ENCODE data around the gene CA12. TPM values are rescaled to one million over a fixed set of nuclear protein-coding genes. Genes with fewer than 3 reads are reported as not detected.
A peak's percentile ranks its signal among the peaks of the same experiment; 100 is the strongest.

Gene CA12
- total RNA-seq, 1 experiment from 2014 or later, result 19.8 TPM

DNA sequence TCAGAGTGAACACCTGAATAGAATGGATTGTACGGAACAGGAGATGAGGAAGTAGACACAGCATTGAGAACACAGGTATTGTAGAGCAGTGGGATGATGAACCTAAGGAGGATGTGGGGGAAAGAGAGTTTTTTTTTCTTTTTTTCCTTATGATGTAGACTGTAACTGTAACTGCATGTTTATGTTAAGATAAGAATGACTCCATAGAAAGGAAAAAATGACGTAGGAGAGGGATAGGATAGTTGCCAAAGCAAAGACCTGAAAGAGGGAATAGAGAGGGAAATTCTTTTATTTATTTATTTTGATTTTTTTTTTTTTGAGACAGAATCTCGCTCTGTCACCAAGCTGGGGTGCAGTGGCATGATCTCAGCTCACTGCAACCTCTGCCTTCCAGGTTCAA, 71.0 kb downstream of the CA12 start:
- DNase-seq, result no peak
- no peaks in the 10 kb centered on the region for H4K20me1 ChIP-seq (ENCODE audit: low read length)
- no peak overlapping the region for H3K9ac ChIP-seq (ENCODE audit: low read length)
- no peaks in the 10 kb centered on the region for H3K27me3 ChIP-seq (ENCODE audit: low read length)
- no peaks in the 10 kb centered on the region for H3K79me2 ChIP-seq (ENCODE audit: low read length)
- intact Hi-C loops (cut with micrococcal nuclease), result no loop called here
- no peak overlapping the region for H2AFZ ChIP-seq (ENCODE audit: low read length)
- no peak overlapping the region for H3K4me2 ChIP-seq (ENCODE audit: low read length)
- H3K4me1 ChIP-seq (ENCODE audit: insufficient read depth, low read length), result no peaks in the 10 kb centered on the region
- H3K9me2 ChIP-seq (replicated peaks; ENCODE audit: low read length), result no peaks in the 10 kb centered on the region
- no peak for ATAC-seq
- no peaks in the 10 kb centered on the region for H3F3A ChIP-seq (ENCODE audit: low read length, unreplicated experiment)
- no peaks in the 10 kb centered on the region for H3K9me3 ChIP-seq (ENCODE audit: low read length)
- no peaks in the 10 kb centered on the region for H3K36me3 ChIP-seq (ENCODE audit: low read depth, low read length)
- ChIA-PET POLR2A (ENCODE audit: unreplicated experiment) (no interaction called here), CTCF (no interaction called here)
- no peak for TF ChIP-seq EZH2phosphoT487 (IDR thresholded peaks at IDR 0.05; ENCODE audit: borderline replicate concordance, low read length)
- TF ChIP-seq CTCF (conservative IDR thresholded peaks at IDR 0.05; ENCODE audit: low read depth, low read length), result no peak
- no peak for TF ChIP-seq EZH2 (IDR thresholded peaks at IDR 0.05; ENCODE audit: low read length, unreplicated experiment)
- H3K4me3 ChIP-seq (ENCODE audit: low read length), result no peak overlapping the region
- BruUV-seq (replicated peaks), result no TSS peak
- H3K27ac ChIP-seq (ENCODE audit: low read length), result no peak overlapping the region

- H3K79me2 ChIP-seq (ENCODE audit: low read length), result no peaks in the 10 kb centered on the region
- no peaks in the 10 kb centered on the region for H3K4me1 ChIP-seq (ENCODE audit: insufficient read depth, low read length)
- no peak overlapping the region for H3K9ac ChIP-seq (ENCODE audit: low read length)
- H3K27ac ChIP-seq (ENCODE audit: low read length), result no peak overlapping the region
- H4K20me1 ChIP-seq (ENCODE audit: low read length), result no peaks in the 10 kb centered on the region
- H3F3A ChIP-seq (ENCODE audit: low read length, unreplicated experiment), result no peaks in the 10 kb centered on the region
- 0 out of 2 replicates have a peak, but pooled peaks have one; percentile 31 for ATAC-seq
- H2AFZ ChIP-seq (ENCODE audit: low read length), result no peak overlapping the region
- CTCF ChIA-PET, result no interaction called here
- TF ChIP-seq CTCF (conservative IDR thresholded peaks at IDR 0.05; ENCODE audit: low read depth, low read length), result no peak
- no peak for TF ChIP-seq EZH2phosphoT487 (IDR thresholded peaks at IDR 0.05; ENCODE audit: borderline replicate concordance, low read length)
- TF ChIP-seq EZH2 (IDR thresholded peaks at IDR 0.05; ENCODE audit: low read length, unreplicated experiment), result no peak
- H3K4me2 ChIP-seq (ENCODE audit: low read length), result no peak overlapping the region
- BruUV-seq (replicated peaks), result no TSS peak
- DNase-seq, result peak; percentile 17
- no peaks in the 10 kb centered on the region for H3K9me3 ChIP-seq (ENCODE audit: low read length)
- no peaks in the 10 kb centered on the region for H3K36me3 ChIP-seq (ENCODE audit: low read depth, low read length)
- no peak overlapping the region for H3K4me3 ChIP-seq (ENCODE audit: low read length)
- intact Hi-C loops (cut with micrococcal nuclease), result no loop called here
- POLR2A ChIA-PET (ENCODE audit: unreplicated experiment), result no interaction called here
- H3K27me3 ChIP-seq (ENCODE audit: low read length), result no peaks in the 10 kb centered on the region
- H3K9me2 ChIP-seq (replicated peaks; ENCODE audit: low read length), result no peaks in the 10 kb centered on the region
Observed at GRCh38 chr15:63308947-63309346, 72.7 kb downstream of the CA12 start.

- H3K4me3 ChIP-seq (ENCODE audit: low read length), result no peak overlapping the region
- no peaks in the 10 kb centered on the region for H4K20me1 ChIP-seq (ENCODE audit: low read length)
- CTCF ChIA-PET, result no interaction called here
- H3K27ac ChIP-seq (ENCODE audit: low read length), result no peak overlapping the region
- no TSS peak for BruUV-seq (replicated peaks)
- no peaks in the 10 kb centered on the region for H3K9me2 ChIP-seq (replicated peaks; ENCODE audit: low read length)
- POLR2A ChIA-PET (ENCODE audit: unreplicated experiment), result interaction anchor here (0.6 kb wide), 1 partner anchor 412 kb away, joined by 4 read pairs; no protein-coding TSS in a partner anchor
- H3K9ac ChIP-seq (ENCODE audit: low read length), result no peak overlapping the region
- intact Hi-C loops (cut with micrococcal nuclease), result no loop called here
- no peaks in the 10 kb centered on the region for H3K9me3 ChIP-seq (ENCODE audit: low read length)
- ATAC-seq (no peak), DNase-seq (no peak)
- H3K4me2 ChIP-seq (ENCODE audit: low read length), result no peak overlapping the region
- H3K36me3 ChIP-seq (ENCODE audit: low read depth, low read length), result no peaks in the 10 kb centered on the region
- H3F3A ChIP-seq (ENCODE audit: low read length, unreplicated experiment), result no peaks in the 10 kb centered on the region
- no peaks in the 10 kb centered on the region for H3K79me2 ChIP-seq (ENCODE audit: low read length)
- H3K4me1 ChIP-seq (ENCODE audit: insufficient read depth, low read length), result no peaks in the 10 kb centered on the region
- no peaks in the 10 kb centered on the region for H3K27me3 ChIP-seq (ENCODE audit: low read length)
- TF ChIP-seq CTCF (conservative IDR thresholded peaks at IDR 0.05; ENCODE audit: low read depth, low read length), result no peak
- no peak for TF ChIP-seq EZH2phosphoT487 (IDR thresholded peaks at IDR 0.05; ENCODE audit: borderline replicate concordance, low read length)
- no peak overlapping the region for H2AFZ ChIP-seq (ENCODE audit: low read length)
Observed at GRCh38 chr15:63308491-63308890, 73.2 kb downstream of the CA12 start.

All from PC-3 (cell line).